HepG2 (cell line): ENCODE data around the gene JOSD1. TPM values are rescaled to one million over a fixed set of nuclear protein-coding genes. Genes with fewer than 3 reads are reported as not detected.
A peak's percentile ranks its signal among the peaks of the same experiment; 100 is the strongest.

Experiments used
- ATRX ChIP-seq: sonication (generic); formaldehyde crosslinking; IDR thresholded peaks from 2 replicates; pipeline ENCODE4 v1.4.0; 2020; ENCODE audit warnings: missing genetic modification reagents, borderline replicate concordance
- MAZ ChIP-seq, 2 experiments: sonication (generic) in 1 of 2; formaldehyde crosslinking in 1 of 2; IDR thresholded peaks; 2 replicates each; pipeline versions ENCODE4 v1.5.0 to v1.6.1; 2012 to 2020; ENCODE audit warnings: low read depth in 2 of 2, mild to moderate bottlenecking in 2 of 2, borderline replicate concordance in 1 of 2, improper control_type of control experiment in 1 of 2, low read length in 1 of 2, missing genetic modification reagents in 1 of 2, moderate library complexity in 1 of 2
- NPAS2 ChIP-seq: sonication (generic); formaldehyde crosslinking; IDR thresholded peaks from 2 replicates; pipeline ENCODE4 v1.8.0; 2022; ENCODE audit warnings: mild to moderate bottlenecking, missing genetic modification reagents, borderline replicate concordance
- PBX2 ChIP-seq: IDR thresholded peaks from 2 replicates; pipeline ENCODE4 v1.6.1; 2016; ENCODE audit warnings: control low read depth
- PLRG1 ChIP-seq: fragments of 450-650 bp; conservative IDR thresholded peaks from 2 replicates; pipeline ENCODE4 v1.6.1; 2016
- RBFOX2 ChIP-seq: fragments of 200-400 bp; formaldehyde crosslinking; IDR thresholded peaks from 2 replicates; pipeline ENCODE4 v1.6.1; 2017; ENCODE audit warnings: low read depth, mild to moderate bottlenecking, low read length
- UBTF ChIP-seq: sonication (generic); formaldehyde crosslinking; IDR thresholded peaks from 2 replicates; pipeline ENCODE4 v1.4.0; 2020; ENCODE audit warnings: mild to moderate bottlenecking, missing genetic modification reagents
- ZBTB44 ChIP-seq: sonication (generic); formaldehyde crosslinking; IDR thresholded peaks from 2 replicates; pipeline ENCODE4 v1.4.0; 2020; ENCODE audit warnings: missing genetic modification reagents
- ZMYM4 ChIP-seq: sonication (generic); formaldehyde crosslinking; IDR thresholded peaks from 2 replicates; pipeline ENCODE4 v1.8.1; 2023; ENCODE audit warnings: mild to moderate bottlenecking, missing genetic modification reagents
- ZNF407 ChIP-seq: sonication (generic); formaldehyde crosslinking; IDR thresholded peaks from one replicate; pipeline ENCODE4 v1.5.1; 2020; ENCODE audit warnings: mild to moderate bottlenecking, missing genetic modification reagents; ENCODE audit errors: not compliant biosample characterization
- ZNF512B ChIP-seq: sonication (generic); formaldehyde crosslinking; IDR thresholded peaks from 2 replicates; pipeline ENCODE4 v1.5.1; 2020; ENCODE audit warnings: missing genetic modification reagents, mild to moderate bottlenecking, borderline replicate concordance
- polyA plus RNA-seq, 8 experiments: library from polyadenylated mRNA; depleted of rRNA in 3 of 8; stranded (reverse) in 7 of 8; unstranded in 1 of 8; fragments of >200 nt; fragmentation: Illumina TruSeq in 4 of 8; extraction: Trizol in 4 of 8; gene quantifications; 2 replicates each; pipeline versions ENCODE4 v1.2.1 to v1.2.3, GENCODE V29; 2011 to 2016; ENCODE audit warnings: low read depth in 4 of 8, missing spikeins in 1 of 8, mixed read lengths in 1 of 8; ENCODE audit not compliant: insufficient read depth in 1 of 8
- total RNA-seq, 5 experiments: library from RNA; depleted of rRNA; stranded (reverse); fragments of >200 nt; fragmentation: Illumina TruSeq; extraction: Trizol; gene quantifications; 2 replicates each; pipeline ENCODE4 v1.2.3, GENCODE V29; 2016; ENCODE audit warnings: low read depth in 1 of 5

The JOSD1 gene
- total and polyA plus RNA-seq, 2 of the 13 experiments (the other 11 are each of a cell fraction or from before 2014, with no cell fraction given), result 31.7 to 38.4 TPM

GRCh38 chr22:38694049-38694448, 6.7 kb downstream of the JOSD1 start (continued):
- peak; percentile 52; the same call in 1 of the 2 replicates for TF ChIP-seq PBX2
- no peak for TF ChIP-seq ZMYM4 (CRISPR knock-in tag)
- TF ChIP-seq UBTF (CRISPR knock-in tag), result no peak
- TF ChIP-seq ZNF512B (CRISPR knock-in tag), result no peak
- TF ChIP-seq PLRG1, result no peak
- TF ChIP-seq ATRX (CRISPR knock-in tag), result no peak
- no peak for TF ChIP-seq MAZ (IDR thresholded peaks at IDR 0.05; ENCODE audit: borderline replicate concordance, low read depth, low read length)
- no peak for TF ChIP-seq MAZ (CRISPR knock-in tag; IDR thresholded peaks at IDR 0.05; ENCODE audit: low read depth)
- no peak for TF ChIP-seq ZNF407 (CRISPR knock-in tag)
- no peak for TF ChIP-seq ZBTB44 (CRISPR knock-in tag)
- TF ChIP-seq RBFOX2, result no peak
- no peak for TF ChIP-seq NPAS2 (CRISPR knock-in tag)
